CD4-positive, alpha-beta memory T cell (primary cell): ENCODE data around the gene TNFAIP8L3. TPM values are rescaled to one million over a fixed set of nuclear protein-coding genes. Genes with fewer than 3 reads are reported as not detected.
A peak's percentile ranks its signal among the peaks of the same experiment; 100 is the strongest.

Experiments used
- CTCF ChIA-PET: fragments of 350-600 bp; sonication (Branson Sonifier 250); formaldehyde crosslinking; loops from one replicate; lab custom pipeline; 2021; ENCODE audit warnings: inconsistent platforms; ENCODE audit not compliant: partially characterized antibody; lab: Charles Lee
- POLR2A ChIA-PET: fragments of 350-600 bp; sonication (Branson Sonifier 250); formaldehyde crosslinking; loops from one replicate; lab custom pipeline; 2021; ENCODE audit not compliant: partially characterized antibody; lab: Charles Lee
- DNase-seq, 5 donors: peaks; one replicate each; pipeline versions ENCODE4 v3.0.0 to v3.0.0-alpha.2; 2020 to 2022; ENCODE audit warnings: mixed read lengths in 1 of 5
- H3K27ac ChIP-seq: one replicate; pipeline ENCODE4 v1.7.0; 2013; ENCODE audit warnings: low read depth, low read length
- H3K27me3 ChIP-seq: 2 replicates; pipeline ENCODE4 v1.7.0; 2013; ENCODE audit warnings: mild to moderate bottlenecking, low read length, moderate library complexity; ENCODE audit not compliant: insufficient read depth
- H3K36me3 ChIP-seq: 2 replicates; pipeline ENCODE4 v1.7.0; 2013; ENCODE audit warnings: mild to moderate bottlenecking, low read length, moderate library complexity; ENCODE audit not compliant: insufficient read depth
- H3K4me1 ChIP-seq: 2 replicates; pipeline ENCODE4 v1.7.0; 2013; ENCODE audit warnings: mild to moderate bottlenecking, low read length, moderate library complexity; ENCODE audit not compliant: insufficient read depth
- H3K4me3 ChIP-seq, 2 donors: one replicate each; pipeline ENCODE4 v1.7.0; 2013; ENCODE audit warnings: low read length in 2 of 2, mild to moderate bottlenecking in 1 of 2
- H3K9me3 ChIP-seq, 2 donors: one replicate each; pipeline ENCODE4 v1.7.0; 2013; ENCODE audit warnings: low read length in 2 of 2, control low read depth in 1 of 2; ENCODE audit not compliant: control insufficient read depth in 1 of 2
- H3K27ac Mint-ChIP-seq, 7 donors: one replicate each; pipeline ENCODE4 v1.8.0; 2020 to 2021; ENCODE audit warnings: mixed read lengths in 7 of 7, mild to moderate bottlenecking in 6 of 7, inconsistent platforms in 3 of 7, moderate library complexity in 3 of 7
- H3K27me3 Mint-ChIP-seq, 2 donors: one replicate each; pipeline ENCODE4 v1.8.0; 2020 to 2021; ENCODE audit warnings: mixed read lengths in 2 of 2
- H3K36me3 Mint-ChIP-seq, 2 donors: one replicate each; pipeline ENCODE4 v1.8.0; 2020 to 2021; ENCODE audit warnings: mixed read lengths in 2 of 2, inconsistent platforms in 1 of 2, mild to moderate bottlenecking in 1 of 2
- H3K4me1 Mint-ChIP-seq, 4 donors: one replicate each; pipeline ENCODE4 v1.8.0; 2020 to 2021; ENCODE audit warnings: mixed read lengths in 4 of 4, mild to moderate bottlenecking in 1 of 4
- H3K4me3 Mint-ChIP-seq, 8 donors: one replicate each; pipeline ENCODE4 v1.8.0; 2020 to 2021; ENCODE audit warnings: mixed read lengths in 8 of 8, mild to moderate bottlenecking in 7 of 8, moderate library complexity in 6 of 8, inconsistent platforms in 3 of 8
- H3K9me3 Mint-ChIP-seq, 8 donors: one replicate each; pipeline ENCODE4 v1.8.0; 2020 to 2021; ENCODE audit warnings: mixed read lengths in 8 of 8, mild to moderate bottlenecking in 5 of 8, inconsistent platforms in 3 of 8, moderate library complexity in 1 of 8
- intact Hi-C: fragments of 100-400 bp; cut with micrococcal nuclease; formaldehyde crosslinking; loops from one replicate; pipeline ENCODE4 v1.15.1; 2023
- polyA plus RNA-seq, 2 donors: library from polyadenylated mRNA; unstranded; fragments of 300-500 nt; fragmentation: Illumina TruSeq; gene quantifications; one replicate each; pipeline ENCODE4 v1.2.3, GENCODE V29; 2021
- total RNA-seq, 2 experiments: library from RNA; stranded (reverse); gene quantifications; one replicate each; pipeline ENCODE4 v1.2.3, GENCODE V29; 2021

TNFAIP8L3 gene
- total and polyA plus RNA-seq, 4 experiments from 2014 or later = not detected

DNA sequence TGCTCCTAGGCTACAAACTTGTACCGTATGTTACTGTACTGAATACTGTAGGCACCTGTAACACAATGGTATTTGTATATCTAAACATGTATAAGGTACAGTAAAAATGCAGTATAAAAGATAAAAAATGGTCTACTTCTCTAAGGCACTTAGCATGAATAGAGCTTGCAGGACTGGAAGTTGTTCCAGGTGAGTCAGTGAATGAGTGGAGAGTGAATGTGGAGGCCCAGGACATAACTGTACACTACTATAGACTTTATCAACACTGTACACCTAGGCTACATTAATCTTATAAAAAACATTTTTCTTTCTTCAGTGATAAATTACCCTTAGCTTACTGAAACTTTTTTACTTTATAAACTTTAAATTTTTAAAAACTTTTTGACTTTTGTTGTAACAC, 12.5 kb downstream of the TNFAIP8L3 start:
- Histone ChIP-seq H3K4me1 (no peaks in the 10 kb centered on the region), H3K4me3 (no peak overlapping the region), H3K9me3 (no peaks in the 10 kb centered on the region), H3K27ac (no peak overlapping the region), H3K27me3 (no peaks in the 10 kb centered on the region), H3K36me3 (no peaks in the 10 kb centered on the region)
- ChIA-PET POLR2A (no interaction called here), CTCF (no interaction called here)
- intact Hi-C loops = no loop called here
- DNase-seq = no peak
- no peak overlapping the region for H3K27ac Mint-ChIP-seq
- H3K4me1 Mint-ChIP-seq = peaks cover 0 to 2% (median under 1%) of the 10 kb centered on the region in 4 donors
- no peak overlapping the region for H3K4me3 Mint-ChIP-seq
- H3K9me3 Mint-ChIP-seq = peaks cover 0 to 2% (median 0%) of the 10 kb centered on the region in 8 donors
- no peaks in the 10 kb centered on the region for H3K36me3 Mint-ChIP-seq
- H3K27me3 Mint-ChIP-seq = peaks cover 8 to 16% of the 10 kb centered on the region in 2 donors

DNA sequence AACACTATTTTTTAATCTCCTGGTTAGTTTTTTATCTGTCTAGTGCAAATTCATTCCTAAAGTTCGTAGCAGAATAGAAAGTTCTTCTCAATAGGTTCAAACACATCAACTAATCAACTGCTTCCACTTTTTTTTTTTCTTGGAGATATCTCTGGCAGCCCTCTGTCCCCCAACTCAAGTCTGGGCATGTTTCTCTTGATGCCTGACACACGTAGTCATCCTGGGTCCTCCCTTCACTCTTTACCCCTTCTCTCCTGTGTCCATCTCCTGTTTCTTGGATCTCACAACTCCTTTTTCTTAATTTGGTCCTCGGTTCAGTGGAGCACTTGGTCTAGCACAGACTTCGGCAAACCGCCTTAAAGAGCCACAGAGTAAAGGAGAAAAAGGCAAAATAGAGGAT, 14.4 kb downstream of the TNFAIP8L3 start:
- intact Hi-C loops = no loop called here
- Histone ChIP-seq H3K4me1 (peaks cover 5% of the 10 kb centered on the region), H3K36me3 (no peaks in the 10 kb centered on the region), H3K9me3 (no peaks in the 10 kb centered on the region), H3K27ac (no peak overlapping the region), H3K27me3 (no peaks in the 10 kb centered on the region), H3K4me3 (no peak overlapping the region)
- no peak for DNase-seq
- Mint-ChIP-seq H3K4me3 (no peak overlapping the region), H3K9me3 (peaks cover 0 to 3% (median 0%) of the 10 kb centered on the region in 8 donors), H3K4me1 (peaks cover 1 to 6% (median 5%) of the 10 kb centered on the region in 4 donors), H3K27ac (no peak overlapping the region), H3K36me3 (no peaks in the 10 kb centered on the region), H3K27me3 (peaks cover 8 to 16% of the 10 kb centered on the region in 2 donors)
- ChIA-PET POLR2A (no interaction called here), CTCF (interaction anchor here (0.7 to 1.4 kb wide), 3 partner anchors 10 to 17 kb away, joined by 3 to 4 read pairs (median 3); no protein-coding TSS in a partner anchor)

DNA sequence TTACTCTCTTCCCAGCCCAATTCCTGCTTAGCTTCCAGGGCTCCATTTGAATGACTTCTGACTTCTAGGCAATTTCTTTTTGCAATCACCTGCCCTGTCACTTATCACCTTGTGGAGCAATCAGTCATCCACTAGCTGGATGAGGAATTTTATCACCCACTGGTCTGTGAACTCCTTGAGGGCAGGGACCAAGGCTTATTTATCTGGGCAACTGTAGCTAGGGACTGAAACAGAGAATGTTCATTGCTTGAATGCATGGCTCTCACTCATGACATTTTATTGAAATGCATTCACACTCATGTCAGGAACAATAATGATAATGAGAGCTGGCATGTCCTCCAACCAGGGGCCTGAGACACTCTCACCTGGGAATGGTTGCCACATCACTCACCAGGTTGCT, 15.5 kb downstream of the TNFAIP8L3 start:
- Mint-ChIP-seq H3K27me3 (peaks cover 8 to 16% of the 10 kb centered on the region in 2 donors), H3K36me3 (no peaks in the 10 kb centered on the region), H3K27ac (no peak overlapping the region), H3K9me3 (peaks cover 0 to 3% (median 0%) of the 10 kb centered on the region in 8 donors), H3K4me3 (no peak overlapping the region), H3K4me1 (peaks cover 1 to 6% (median 5%) of the 10 kb centered on the region in 4 donors)
- Histone ChIP-seq H3K4me3 (no peak overlapping the region), H3K9me3 (no peaks in the 10 kb centered on the region), H3K4me1 (peaks cover 5% of the 10 kb centered on the region), H3K36me3 (no peaks in the 10 kb centered on the region), H3K27me3 (no peaks in the 10 kb centered on the region), H3K27ac (no peak overlapping the region)
- DNase-seq = no peak
- intact Hi-C loops = no loop called here
- CTCF ChIA-PET = interaction anchor here (1.4 kb wide), 1 partner anchor 11 kb away, joined by 3 read pairs; no protein-coding TSS in a partner anchor
- POLR2A ChIA-PET = no interaction called here

DNA sequence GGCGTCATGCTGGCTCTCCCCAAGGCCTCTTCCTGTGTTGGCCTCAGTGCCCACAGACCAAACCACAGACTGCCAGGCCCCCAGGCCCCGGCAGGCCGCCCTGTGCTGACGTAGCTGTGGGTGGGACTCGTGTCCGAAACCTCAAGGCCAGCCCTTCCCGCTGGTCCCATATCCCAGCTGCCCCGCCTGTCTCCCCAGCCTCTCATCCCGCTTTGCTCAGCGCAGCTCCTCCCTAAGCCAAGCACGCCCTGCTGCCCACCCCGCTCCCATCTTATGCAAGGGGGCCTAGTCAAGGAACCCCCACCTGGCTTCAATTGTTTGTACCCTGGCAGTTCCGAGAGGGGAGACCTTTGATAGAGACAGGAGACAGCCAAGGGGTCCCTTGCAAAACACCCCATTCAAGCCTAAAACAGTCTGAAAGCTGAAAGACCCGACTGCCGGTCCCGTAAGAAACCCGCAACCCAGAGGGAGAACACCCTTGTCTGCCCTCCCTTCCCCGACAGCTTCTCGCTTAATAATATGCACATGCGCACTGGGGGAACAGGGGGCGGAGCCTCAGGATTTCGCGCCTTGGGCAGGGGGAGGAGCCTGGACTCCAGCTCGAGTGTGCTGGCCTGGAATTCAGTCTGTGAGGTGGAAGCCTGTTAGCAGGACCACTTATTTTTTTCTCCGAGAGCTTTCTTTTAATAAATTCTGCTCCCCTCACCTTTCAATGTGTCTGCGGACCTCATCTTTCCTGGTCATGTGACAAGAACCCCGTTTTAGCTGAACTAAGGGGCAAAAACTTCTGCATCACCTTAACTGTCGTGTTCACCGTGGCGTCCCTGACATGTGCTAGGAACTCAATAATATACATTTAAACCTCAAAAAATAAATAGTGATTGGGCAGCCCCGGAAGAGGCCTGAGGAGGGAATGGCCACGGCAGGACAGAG, 17.2 kb downstream of the TNFAIP8L3 start:
- Mint-ChIP-seq H3K4me3 (peak overlapping the region in 7 of 8 donors; percentile 18 to 62 (median 55)), H3K9me3 (peaks cover 0 to 3% (median 0%) of the 10 kb centered on the region in 8 donors), H3K27ac (peak overlapping the region in 2 of 7 donors; percentile 12 to 68), H3K36me3 (no peaks in the 10 kb centered on the region), H3K27me3 (peaks cover 8 to 16% of the 10 kb centered on the region in 2 donors), H3K4me1 (peaks cover 1 to 6% (median 5%) of the 10 kb centered on the region in 4 donors)
- POLR2A ChIA-PET = no interaction called here
- Histone ChIP-seq H3K9me3 (no peaks in the 10 kb centered on the region), H3K4me3 (no peak overlapping the region), H3K36me3 (no peaks in the 10 kb centered on the region), H3K27ac (no peak overlapping the region), H3K4me1 (peaks cover 5% of the 10 kb centered on the region), H3K27me3 (no peaks in the 10 kb centered on the region)
- peak in 4 of 5 donors; percentile 16 to 38 (median 27) for DNase-seq
- CTCF ChIA-PET = no interaction called here
- intact Hi-C loops = no loop called here

DNA sequence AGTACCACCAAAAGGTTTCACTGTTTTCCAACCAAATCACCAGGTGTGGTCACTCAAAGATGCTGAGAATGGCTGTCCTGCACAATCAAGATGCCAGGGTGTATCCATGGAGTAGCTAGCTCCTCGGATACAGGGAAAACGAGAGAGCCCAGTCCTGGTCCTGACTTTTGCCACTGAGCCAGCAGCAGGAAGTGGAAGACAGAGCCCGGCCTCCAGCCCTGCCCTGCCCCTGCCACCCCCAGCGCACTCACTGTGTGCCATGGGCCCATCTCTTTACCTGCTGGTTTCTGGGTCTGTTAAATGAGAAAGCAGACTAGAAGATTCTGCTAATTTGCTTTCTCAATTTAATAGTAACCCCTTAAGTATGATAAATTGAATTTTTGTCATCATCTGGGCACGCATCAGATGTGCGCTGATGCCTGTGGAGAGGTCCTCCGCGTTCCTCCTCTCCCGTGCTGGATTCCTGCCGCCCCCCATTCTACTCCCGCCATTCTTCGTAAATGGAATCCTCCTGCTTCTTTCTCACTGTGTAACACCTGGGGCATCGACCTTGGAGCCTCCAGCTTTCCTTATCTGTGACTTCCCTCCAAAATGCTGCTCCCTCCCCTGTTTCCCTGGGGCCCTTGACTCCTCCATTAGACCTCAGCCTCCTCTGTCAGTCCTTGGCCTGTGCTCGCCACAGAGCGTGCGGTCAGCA, 18.0 kb downstream of the TNFAIP8L3 start:
- H3K27ac Mint-ChIP-seq = no peak overlapping the region
- peak overlapping the region in 3 of 8 donors; percentile 18 to 62 (median 55) for H3K4me3 Mint-ChIP-seq
- peaks cover 5% of the 10 kb centered on the region for H3K4me1 ChIP-seq
- intact Hi-C loops = no loop called here
- H3K27me3 ChIP-seq = no peaks in the 10 kb centered on the region
- no peaks in the 10 kb centered on the region for H3K9me3 ChIP-seq
- H3K4me1 Mint-ChIP-seq = peaks cover 1 to 7% (median 5%) of the 10 kb centered on the region in 4 donors
- H3K36me3 ChIP-seq = no peaks in the 10 kb centered on the region
- no peaks in the 10 kb centered on the region for H3K36me3 Mint-ChIP-seq
- ChIA-PET POLR2A (no interaction called here), CTCF (no interaction called here)
- H3K9me3 Mint-ChIP-seq = peaks cover 0 to 3% (median 0%) of the 10 kb centered on the region in 8 donors
- H3K27ac ChIP-seq = no peak overlapping the region
- H3K27me3 Mint-ChIP-seq = peaks cover 8 to 16% of the 10 kb centered on the region in 2 donors
- DNase-seq = no peak
- H3K4me3 ChIP-seq = no peak overlapping the region

DNA sequence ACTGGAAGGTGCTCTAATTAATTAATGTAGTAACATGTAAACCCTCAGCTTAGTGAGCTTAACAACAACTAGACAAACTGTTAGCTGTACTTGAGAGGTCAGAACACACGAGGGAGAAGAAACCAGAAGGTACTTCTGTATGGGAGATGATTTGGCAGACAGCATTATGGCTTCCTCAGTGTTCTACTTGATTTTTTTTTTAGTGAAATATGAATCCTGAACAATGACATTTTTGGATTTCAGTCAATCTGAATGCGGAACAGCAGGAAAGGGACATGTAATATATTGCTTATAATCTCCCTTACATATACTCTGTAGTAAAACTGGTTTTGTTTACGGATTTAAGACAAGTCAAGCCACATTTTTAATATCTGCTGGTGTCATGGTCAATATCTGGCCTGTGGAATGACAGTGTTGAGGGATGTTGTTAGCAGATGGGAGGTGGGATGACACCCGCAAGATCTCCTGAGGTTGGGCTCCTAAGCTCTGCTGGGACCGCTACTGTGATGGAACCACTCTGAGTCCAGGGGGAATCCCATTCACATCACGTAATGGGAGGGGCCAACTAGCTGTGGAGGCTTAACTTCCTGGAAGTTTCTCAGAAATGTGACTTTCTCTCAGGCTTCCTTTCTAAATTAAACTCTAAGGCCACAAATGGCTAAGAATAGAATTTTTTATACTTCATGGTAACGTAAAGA, 18.7 kb downstream of the TNFAIP8L3 start:
- peaks cover 5% of the 10 kb centered on the region for H3K4me1 ChIP-seq
- H3K4me1 Mint-ChIP-seq = peaks cover 3 to 11% (median 5%) of the 10 kb centered on the region in 4 donors
- H3K4me3 ChIP-seq = no peak overlapping the region
- H3K27me3 ChIP-seq = no peaks in the 10 kb centered on the region
- H3K4me3 Mint-ChIP-seq = no peak overlapping the region
- peak overlapping the region in 1 of 7 donors; percentile 23 for H3K27ac Mint-ChIP-seq
- H3K36me3 ChIP-seq = no peaks in the 10 kb centered on the region
- POLR2A ChIA-PET = no interaction called here
- H3K36me3 Mint-ChIP-seq = no peaks in the 10 kb centered on the region
- DNase-seq = no peak
- H3K9me3 ChIP-seq = no peaks in the 10 kb centered on the region
- H3K9me3 Mint-ChIP-seq = peaks cover 0 to 2% (median 0%) of the 10 kb centered on the region in 8 donors
- CTCF ChIA-PET = no interaction called here
- H3K27me3 Mint-ChIP-seq = peaks cover 8 to 12% of the 10 kb centered on the region in 2 donors
- intact Hi-C loops = no loop called here
- H3K27ac ChIP-seq = no peak overlapping the region
